Measurements from ENCODE around the gene CMKLR1.

DNA sequence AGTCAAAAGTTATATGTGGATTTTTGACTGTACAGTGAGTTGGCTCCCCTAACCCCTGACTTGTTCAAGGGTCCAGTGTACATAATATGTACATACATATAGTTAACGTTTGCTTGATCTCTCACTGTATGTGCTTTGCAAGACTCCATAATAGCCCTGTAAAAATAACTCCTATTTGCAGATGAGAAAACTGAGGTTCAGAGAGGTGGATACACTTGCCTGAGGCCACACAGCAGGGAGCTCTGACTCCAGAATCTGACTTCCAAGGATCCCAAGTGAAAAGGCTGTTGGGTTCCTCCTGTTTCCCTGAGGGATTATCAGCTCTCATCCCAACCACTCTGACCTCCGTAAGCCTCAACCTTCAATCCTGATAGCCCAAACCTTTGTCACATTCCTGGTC lies 41.7 kb downstream of the CMKLR1 start:
- TF ChIP-seq, protein P1, sequence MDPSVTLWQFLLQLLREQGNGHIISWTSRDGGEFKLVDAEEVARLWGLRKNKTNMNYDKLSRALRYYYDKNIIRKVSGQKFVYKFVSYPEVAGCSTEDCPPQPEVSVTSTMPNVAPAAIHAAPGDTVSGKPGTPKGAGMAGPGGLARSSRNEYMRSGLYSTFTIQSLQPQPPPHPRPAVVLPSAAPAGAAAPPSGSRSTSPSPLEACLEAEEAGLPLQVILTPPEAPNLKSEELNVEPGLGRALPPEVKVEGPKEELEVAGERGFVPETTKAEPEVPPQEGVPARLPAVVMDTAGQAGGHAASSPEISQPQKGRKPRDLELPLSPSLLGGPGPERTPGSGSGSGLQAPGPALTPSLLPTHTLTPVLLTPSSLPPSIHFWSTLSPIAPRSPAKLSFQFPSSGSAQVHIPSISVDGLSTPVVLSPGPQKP (CRISPR knock-in tag; IDR thresholded peaks at IDR 0.05) = no peak
- no peak for TF ChIP-seq SMC3 (conservative IDR thresholded peaks at IDR 0.05; ENCODE audit: insufficient read depth, low read depth, low read length)
- no peak for TF ChIP-seq TCF7L2 (IDR thresholded peaks at IDR 0.05; ENCODE audit: low read depth, low read length)
- no peak for TF ChIP-seq ZSCAN32 (CRISPR knock-in tag; IDR thresholded peaks at IDR 0.05)
- no peak for TF ChIP-seq ZNF274 (IDR thresholded peaks at IDR 0.05; ENCODE audit: borderline replicate concordance, low read depth, low read length)
- TF ChIP-seq, protein P2, sequence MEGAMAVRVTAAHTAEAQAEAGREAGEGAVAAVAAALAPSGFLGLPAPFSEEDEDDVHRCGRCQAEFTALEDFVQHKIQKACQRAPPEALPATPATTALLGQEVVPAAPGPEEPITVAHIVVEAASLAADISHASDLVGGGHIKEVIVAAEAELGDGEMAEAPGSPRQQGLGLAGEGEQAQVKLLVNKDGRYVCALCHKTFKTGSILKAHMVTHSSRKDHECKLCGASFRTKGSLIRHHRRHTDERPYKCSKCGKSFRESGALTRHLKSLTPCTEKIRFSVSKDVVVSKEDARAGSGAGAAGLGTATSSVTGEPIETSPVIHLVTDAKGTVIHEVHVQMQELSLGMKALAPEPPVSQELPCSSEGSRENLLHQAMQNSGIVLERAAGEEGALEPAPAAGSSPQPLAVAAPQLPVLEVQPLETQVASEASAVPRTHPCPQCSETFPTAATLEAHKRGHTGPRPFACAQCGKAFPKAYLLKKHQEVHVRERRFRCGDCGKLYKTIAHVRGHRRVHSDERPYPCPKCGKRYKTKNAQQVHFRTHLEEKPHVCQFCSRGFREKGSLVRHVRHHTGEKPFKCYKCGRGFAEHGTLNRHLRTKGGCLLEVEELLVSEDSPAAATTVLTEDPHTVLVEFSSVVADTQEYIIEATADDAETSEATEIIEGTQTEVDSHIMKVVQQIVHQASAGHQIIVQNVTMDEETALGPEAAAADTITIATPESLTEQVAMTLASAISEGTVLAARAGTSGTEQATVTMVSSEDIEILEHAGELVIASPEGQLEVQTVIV (CRISPR knock-in tag; IDR thresholded peaks at IDR 0.05; ENCODE audit: borderline replicate concordance) = no peak
- no peak for TF ChIP-seq RAD21 (CRISPR knock-in tag; conservative IDR thresholded peaks at IDR 0.05 in 1 of 2, IDR thresholded peaks at IDR 0.05 in 1 of 2)

Measured in K562 (cell line).